Astrocyte of the hippocampus (primary cell): ENCODE measurements around the gene TP63.
A peak's percentile ranks its signal among the peaks of the same experiment; 100 is the strongest.

Experiments
- DNase-seq: peaks from one replicate; pipeline ENCODE4 v3.0.0; 2011; ENCODE audit warnings: low read depth, low spot score

TP63 gene

GRCh38 chr3:189683546-189684255, 52.5 kb downstream of the TP63 start:
- no peak for DNase-seq

GRCh38 chr3:189684317-189684716, 53.1 kb downstream of the TP63 start:
- no peak for DNase-seq

- no peak for DNase-seq
Measured at GRCh38 chr3:189685291-189685690, 54.1 kb downstream of the TP63 start.

DNA sequence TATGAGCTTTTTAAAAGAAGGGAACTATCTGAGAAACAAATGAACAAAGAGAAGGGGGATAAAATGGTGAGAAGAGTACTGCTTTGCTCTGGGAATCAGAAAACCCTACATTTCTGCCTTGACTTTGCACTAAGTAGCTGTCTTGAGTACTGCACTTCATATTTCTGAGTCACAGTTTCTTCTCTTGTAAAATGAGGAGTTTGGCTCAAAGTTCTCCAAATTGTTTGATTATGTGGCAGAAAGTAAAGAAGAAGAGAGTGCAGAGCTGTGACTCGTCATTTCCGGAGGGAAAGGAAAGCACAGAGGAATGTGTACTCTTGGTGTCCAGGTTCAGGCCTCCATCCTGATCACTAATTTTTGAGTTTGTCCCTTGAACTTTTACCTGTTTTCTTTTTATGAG, 54.7 kb downstream of the TP63 start:
- peak; percentile 60 for DNase-seq

DNA sequence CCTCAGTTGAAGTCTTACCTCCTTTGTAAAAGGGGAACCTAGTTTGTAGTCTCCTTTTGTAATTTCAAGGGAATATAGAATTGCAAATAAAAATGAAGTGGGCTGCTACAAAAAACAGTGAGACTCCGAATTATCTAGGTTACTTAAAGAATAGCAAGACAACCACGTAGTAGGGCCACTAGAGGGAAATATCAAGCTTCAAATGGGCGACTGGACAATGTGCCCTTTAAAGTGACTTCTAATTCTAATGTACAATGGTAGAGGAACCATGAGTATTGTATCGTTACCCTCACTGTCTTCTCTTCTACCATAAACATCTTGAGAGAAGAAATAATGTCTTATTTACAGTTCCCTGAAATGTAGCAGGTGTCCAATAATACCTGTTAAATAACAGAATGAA, 56.3 kb downstream of the TP63 start:
- DNase-seq: no peak

GRCh38 chr3:189688262-189688661, 57.1 kb downstream of the TP63 start:
- DNase-seq: no peak

DNA sequence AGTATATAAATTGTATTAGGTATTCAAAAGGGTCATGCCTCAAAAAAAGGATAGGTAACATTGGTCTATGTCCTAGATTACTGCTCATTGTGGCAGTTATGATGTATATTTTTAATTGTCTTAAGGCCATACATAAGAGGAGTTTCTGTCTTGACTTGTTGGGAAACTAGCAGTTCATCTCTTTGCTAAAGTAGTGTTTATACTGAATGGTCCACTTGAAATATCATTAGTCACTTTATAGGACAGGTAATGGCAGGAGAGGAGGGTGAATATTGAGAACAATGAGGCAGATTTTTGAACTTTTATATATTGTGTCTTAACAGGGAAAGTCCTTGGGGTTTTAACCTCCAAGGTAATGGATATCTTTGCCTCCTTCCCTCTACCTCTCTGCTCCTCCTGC, 58.4 kb downstream of the TP63 start:
- DNase-seq: no peak

- no peak for DNase-seq
Measured at GRCh38 chr3:189690237-189690636, 59.0 kb downstream of the TP63 start.

- no peak for DNase-seq
Measured at GRCh38 chr3:189690672-189691071, 59.5 kb downstream of the TP63 start.

- DNase-seq: no peak
Measured at GRCh38 chr3:189695400-189695799, 64.2 kb downstream of the TP63 start.

GRCh38 chr3:189698811-189699210, 67.6 kb downstream of the TP63 start:
- DNase-seq: no peak

DNA sequence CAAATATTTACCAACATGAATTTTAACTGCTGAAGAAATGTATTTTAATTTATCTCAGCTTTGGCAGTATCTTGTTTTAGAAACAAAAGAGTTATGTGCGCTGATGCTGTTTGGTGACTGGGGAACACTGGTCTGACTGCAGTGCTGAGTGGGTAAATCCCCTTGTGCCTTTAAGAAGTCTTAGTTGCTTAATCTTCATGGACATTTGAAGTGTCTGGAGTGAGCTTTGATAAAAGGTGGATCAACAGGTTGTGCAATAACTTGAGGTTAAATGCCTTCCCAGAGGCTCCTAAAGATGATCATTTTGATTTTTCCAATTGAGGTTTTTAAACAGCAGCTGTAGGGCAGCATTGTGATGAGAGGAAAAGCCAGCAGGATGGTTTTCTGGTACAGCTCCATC, 68.7 kb downstream of the TP63 start:
- no peak for DNase-seq

GRCh38 chr3:189702066-189702646, 71.0 kb downstream of the TP63 start:
- no peak for DNase-seq

- DNase-seq: no peak
Measured at GRCh38 chr3:189703865-189704264, 72.7 kb downstream of the TP63 start.

DNA sequence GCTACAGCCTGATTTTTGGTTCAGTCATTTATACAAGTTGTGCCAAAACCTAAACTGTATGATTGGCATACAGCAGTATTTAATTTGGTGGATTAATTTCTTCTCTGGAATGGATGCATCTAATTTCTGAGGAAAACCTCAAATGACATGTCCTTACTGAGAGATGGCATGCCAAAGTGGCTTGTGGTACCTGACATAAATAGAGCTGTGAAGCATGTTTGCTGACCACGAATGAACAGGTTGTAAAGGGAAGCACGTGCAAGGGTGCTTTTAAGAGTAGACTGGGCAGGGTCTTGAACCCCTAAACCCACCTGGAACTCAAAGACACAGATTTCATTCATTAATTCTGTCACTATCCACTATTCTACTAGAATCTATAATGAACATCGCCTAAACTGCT, 77.2 kb downstream of the TP63 start:
- DNase-seq: no peak

DNA sequence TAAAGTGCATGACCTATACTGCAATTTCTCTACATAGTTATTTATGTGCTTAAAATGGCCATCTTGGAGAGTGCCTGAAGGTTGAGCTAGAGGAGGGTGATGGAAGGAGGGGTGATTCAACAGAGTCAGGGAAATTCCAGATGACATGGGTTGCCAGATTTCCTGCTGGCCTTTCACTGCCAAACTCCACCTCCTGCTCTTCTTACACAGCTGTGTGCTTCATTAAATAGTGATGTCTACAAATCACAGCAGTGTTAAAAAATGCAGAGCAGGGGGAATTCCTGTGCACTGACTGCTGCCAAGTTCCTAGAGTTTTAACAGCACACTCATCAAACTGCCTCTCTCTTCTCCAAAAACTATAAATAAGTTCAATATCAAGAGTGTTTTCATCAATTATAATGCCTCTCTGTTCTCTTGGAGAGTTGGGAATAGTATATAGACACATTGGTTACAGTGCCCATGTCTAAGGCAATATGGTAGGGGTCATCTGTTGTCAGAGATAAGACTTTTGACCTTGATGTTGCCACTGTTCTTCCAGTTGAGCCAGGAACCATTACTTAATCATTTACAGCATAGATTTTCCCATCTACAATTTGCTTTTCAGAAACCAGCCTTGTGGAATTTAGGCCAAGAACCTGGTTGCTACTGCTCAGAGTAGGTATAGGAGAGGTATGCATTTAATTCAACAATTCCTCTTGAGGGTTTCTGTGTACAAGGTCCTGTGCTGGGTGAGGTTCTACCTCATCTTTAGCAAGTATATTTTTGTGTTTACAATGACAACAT, 79.6 kb downstream of the TP63 start:
- DNase-seq: peak; percentile 96

GRCh38 chr3:189712906-189713483, 81.8 kb downstream of the TP63 start:
- no peak for DNase-seq

GRCh38 chr3:189714991-189715961, 84.1 kb downstream of the TP63 start:
- peak; percentile 75 for DNase-seq

- no peak for DNase-seq
Measured at GRCh38 chr3:189718215-189718614, 87.0 kb downstream of the TP63 start.

- DNase-seq: no peak
Measured at GRCh38 chr3:189720736-189721417, 89.7 kb downstream of the TP63 start.
